GM18502 (cell line): Measurements from ENCODE around the gene U2AF1L4.
"Not testable (repeated sequence)": the region's sequence is repeated elsewhere in the genome, so short reads cannot be mapped to it uniquely, and the experiment has no call there.

Experiments used
- ATAC-seq: cut with Tn5 transposase; IDR thresholded peaks from one replicate; pipeline ENCODE4 v1.9.1; 2021; ENCODE audit warnings: mild to moderate bottlenecking; ENCODE audit not compliant: unreplicated experiment, poor library complexity

The U2AF1L4 gene

GRCh38 chr19:35781650-35782049, 36.4 kb upstream of the U2AF1L4 start:
- no peak for ATAC-seq

GRCh38 chr19:35780717-35781116, 35.5 kb upstream of the U2AF1L4 start:
- no peak for ATAC-seq

- ATAC-seq, result no peak
These were observed 34.8 kb upstream of the U2AF1L4 start for GRCh38 chr19:35780058-35780457.

GRCh38 chr19:35779033-35779432, 33.8 kb upstream of the U2AF1L4 start:
- no peak for ATAC-seq

GRCh38 chr19:35777961-35778360, 32.7 kb upstream of the U2AF1L4 start:
- no peak for ATAC-seq

GRCh38 chr19:35777086-35777841, 32.0 kb upstream of the U2AF1L4 start:
- ATAC-seq, result no peak

- no peak for ATAC-seq
These were observed 31.0 kb upstream of the U2AF1L4 start for GRCh38 chr19:35776102-35776788.

GRCh38 chr19:35775298-35776101, 30.3 kb upstream of the U2AF1L4 start, which contains the start of gene ARHGAP33:
ARHGAP33 (plus strand) TSS chr19:35775564; CDS start chr19:35775659, 95 bp downstream.
- peak; percentile 93 for ATAC-seq

- ATAC-seq, result no peak
These were observed 29.8 kb upstream of the U2AF1L4 start for GRCh38 chr19:35775046-35775297.

GRCh38 chr19:35774274-35775045, 29.2 kb upstream of the U2AF1L4 start:
- ATAC-seq, result no peak

GRCh38 chr19:35773020-35773806, 28.0 kb upstream of the U2AF1L4 start:
- no peak for ATAC-seq

- ATAC-seq, result not testable (repeated sequence)
These were observed 27.1 kb upstream of the U2AF1L4 start for GRCh38 chr19:35772362-35772761.

GRCh38 chr19:35768082-35768421, 22.8 kb upstream of the U2AF1L4 start:
- no peak for ATAC-seq

- no peak for ATAC-seq
These were observed 22.3 kb upstream of the U2AF1L4 start for GRCh38 chr19:35767288-35768081.

GRCh38 chr19:35766571-35767104, 21.4 kb upstream of the U2AF1L4 start:
- no peak for ATAC-seq

GRCh38 chr19:35764432-35765315, 19.5 kb upstream of the U2AF1L4 start:
- no peak for ATAC-seq

- no peak for ATAC-seq
These were observed 15.6 kb upstream of the U2AF1L4 start for GRCh38 chr19:35760711-35761349.
